A549 (cell line): ENCODE results near the gene SOD2.

ENCODE experiments used
- EP300 ChIP-seq, 2 experiments: fragments of >200 bp; sonication (Bioruptor Twin); formaldehyde crosslinking; IDR thresholded peaks; 2 replicates in 1 of 2; 3 replicates in 1 of 2; pipeline ENCODE4 v1.6.1; 2016 to 2017
- MAX ChIP-seq: IDR thresholded peaks from 2 replicates; pipeline ENCODE4 v1.6.1; 2012
- POLR2A ChIP-seq: IDR thresholded peaks from 2 replicates; pipeline ENCODE4 v1.6.1; 2012; ENCODE audit warnings: mild to moderate bottlenecking, low read length
- POLR2AphosphoS2 ChIP-seq: conservative IDR thresholded peaks from 2 replicates; pipeline ENCODE4 v1.6.1; 2012; ENCODE audit warnings: low read length, improper control_type of control experiment, inconsistent platforms
- RFX5 ChIP-seq: fragments of 450-650 bp; IDR thresholded peaks from 2 replicates; pipeline ENCODE4 v1.7.1; 2014; ENCODE audit warnings: antibody characterized with exemption, mild to moderate bottlenecking, moderate library complexity
- TF ChIP-seq, protein P1 (sequence below): fragments of >200 bp; sonication (Bioruptor Twin); formaldehyde crosslinking; IDR thresholded peaks from 3 replicates; pipeline ENCODE4 v1.5.1; 2016

GRCh38 chr6:159715605-159716004, 22.6 kb upstream of the SOD2 start:
- TF ChIP-seq RFX5 (no peak), EP300 (IDR thresholded peaks at IDR 0.05) (no peak), POLR2A (no peak), MAX (no peak), POLR2AphosphoS2 (no peak)
- TF ChIP-seq, protein P1, sequence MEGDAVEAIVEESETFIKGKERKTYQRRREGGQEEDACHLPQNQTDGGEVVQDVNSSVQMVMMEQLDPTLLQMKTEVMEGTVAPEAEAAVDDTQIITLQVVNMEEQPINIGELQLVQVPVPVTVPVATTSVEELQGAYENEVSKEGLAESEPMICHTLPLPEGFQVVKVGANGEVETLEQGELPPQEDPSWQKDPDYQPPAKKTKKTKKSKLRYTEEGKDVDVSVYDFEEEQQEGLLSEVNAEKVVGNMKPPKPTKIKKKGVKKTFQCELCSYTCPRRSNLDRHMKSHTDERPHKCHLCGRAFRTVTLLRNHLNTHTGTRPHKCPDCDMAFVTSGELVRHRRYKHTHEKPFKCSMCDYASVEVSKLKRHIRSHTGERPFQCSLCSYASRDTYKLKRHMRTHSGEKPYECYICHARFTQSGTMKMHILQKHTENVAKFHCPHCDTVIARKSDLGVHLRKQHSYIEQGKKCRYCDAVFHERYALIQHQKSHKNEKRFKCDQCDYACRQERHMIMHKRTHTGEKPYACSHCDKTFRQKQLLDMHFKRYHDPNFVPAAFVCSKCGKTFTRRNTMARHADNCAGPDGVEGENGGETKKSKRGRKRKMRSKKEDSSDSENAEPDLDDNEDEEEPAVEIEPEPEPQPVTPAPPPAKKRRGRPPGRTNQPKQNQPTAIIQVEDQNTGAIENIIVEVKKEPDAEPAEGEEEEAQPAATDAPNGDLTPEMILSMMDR, result no peak
